ENCODE results near the gene ALK. TPM values are rescaled to one million over a fixed set of nuclear protein-coding genes. Genes with fewer than 3 reads are reported as not detected.

The ALK gene
- total RNA-seq, 3 donors from 2014 or later: not detected

GRCh38 chr2:29660201-29660600 lies 261.2 kb downstream of the ALK start:
- ATAC-seq (no peak), DNase-seq (no peak)
- H3K9me3 Mint-ChIP-seq: no peaks in the 10 kb centered on the region
- no peak overlapping the region for H3K4me3 Mint-ChIP-seq
- H3K4me1 Mint-ChIP-seq (ENCODE audit: low read depth): no peaks in the 10 kb centered on the region
- peaks cover 7% of the 10 kb centered on the region for H3K27me3 Mint-ChIP-seq (ENCODE audit: low read depth)
- H3K36me3 Mint-ChIP-seq (ENCODE audit: insufficient read depth): no peaks in the 10 kb centered on the region

- Mint-ChIP-seq H3K36me3 (ENCODE audit: insufficient read depth) (no peaks in the 10 kb centered on the region), H3K9me3 (no peaks in the 10 kb centered on the region), H3K4me1 (ENCODE audit: low read depth) (no peaks in the 10 kb centered on the region), H3K4me3 (no peak overlapping the region), H3K27me3 (ENCODE audit: low read depth) (peaks cover 7% of the 10 kb centered on the region)
- DNase-seq: no peak
- ATAC-seq: no peak
Measured at GRCh38 chr2:29659178-29659577, 262.2 kb downstream of the ALK start.

GRCh38 chr2:29657674-29658073 lies 263.7 kb downstream of the ALK start:
- H3K27me3 Mint-ChIP-seq (ENCODE audit: low read depth): peaks cover 9% of the 10 kb centered on the region
- no peaks in the 10 kb centered on the region for H3K4me1 Mint-ChIP-seq (ENCODE audit: low read depth)
- no peak for DNase-seq
- H3K4me3 Mint-ChIP-seq: no peak overlapping the region
- no peaks in the 10 kb centered on the region for H3K36me3 Mint-ChIP-seq (ENCODE audit: insufficient read depth)
- no peak for ATAC-seq
- H3K9me3 Mint-ChIP-seq: no peaks in the 10 kb centered on the region

- H3K9me3 Mint-ChIP-seq: no peaks in the 10 kb centered on the region
- no peak for DNase-seq
- H3K4me3 Mint-ChIP-seq: no peak overlapping the region
- ATAC-seq: no peak
- H3K4me1 Mint-ChIP-seq (ENCODE audit: low read depth): no peaks in the 10 kb centered on the region
- peaks cover 11% of the 10 kb centered on the region for H3K27me3 Mint-ChIP-seq (ENCODE audit: low read depth)
- H3K36me3 Mint-ChIP-seq (ENCODE audit: insufficient read depth): no peaks in the 10 kb centered on the region
Measured at GRCh38 chr2:29655391-29656086, 265.8 kb downstream of the ALK start.

- Mint-ChIP-seq H3K27me3 (ENCODE audit: low read depth) (peaks cover 7% of the 10 kb centered on the region), H3K4me1 (ENCODE audit: low read depth) (no peaks in the 10 kb centered on the region), H3K9me3 (peaks cover 14% of the 10 kb centered on the region), H3K4me3 (no peak overlapping the region), H3K36me3 (ENCODE audit: insufficient read depth) (no peaks in the 10 kb centered on the region)
- ATAC-seq (no peak), DNase-seq (no peak)
Measured at GRCh38 chr2:29650631-29651097, 270.7 kb downstream of the ALK start.

GRCh38 chr2:29644949-29645348 lies 276.4 kb downstream of the ALK start:
- H3K4me3 Mint-ChIP-seq: no peak overlapping the region
- H3K27me3 Mint-ChIP-seq (ENCODE audit: low read depth): peaks cover 5% of the 10 kb centered on the region
- H3K36me3 Mint-ChIP-seq (ENCODE audit: insufficient read depth): no peaks in the 10 kb centered on the region
- ATAC-seq (no peak), DNase-seq (no peak)
- H3K9me3 Mint-ChIP-seq: peaks cover 14% of the 10 kb centered on the region
- H3K4me1 Mint-ChIP-seq (ENCODE audit: low read depth): no peaks in the 10 kb centered on the region

GRCh38 chr2:29643196-29643595 lies 278.2 kb downstream of the ALK start:
- ATAC-seq: no peak

GRCh38 chr2:29640360-29640759 lies 281.0 kb downstream of the ALK start:
- Mint-ChIP-seq H3K4me3 (no peak overlapping the region), H3K27me3 (ENCODE audit: low read depth) (peaks cover 8% of the 10 kb centered on the region), H3K9me3 (no peaks in the 10 kb centered on the region), H3K36me3 (ENCODE audit: insufficient read depth) (no peaks in the 10 kb centered on the region), H3K4me1 (ENCODE audit: low read depth) (no peaks in the 10 kb centered on the region)
- DNase-seq: no peak
- ATAC-seq: no peak

More at GRCh38 chr2:29643196-29643595, 278.2 kb downstream of the ALK start:
- Mint-ChIP-seq H3K27me3 (ENCODE audit: low read depth) (peaks cover 5% of the 10 kb centered on the region), H3K9me3 (no peaks in the 10 kb centered on the region), H3K4me1 (ENCODE audit: low read depth) (no peaks in the 10 kb centered on the region), H3K4me3 (no peak overlapping the region), H3K36me3 (ENCODE audit: insufficient read depth) (no peaks in the 10 kb centered on the region)
- DNase-seq: no peak

- ATAC-seq (no peak), DNase-seq (no peak)
- Mint-ChIP-seq H3K4me1 (ENCODE audit: low read depth) (no peaks in the 10 kb centered on the region), H3K27me3 (ENCODE audit: low read depth) (peaks cover 12% of the 10 kb centered on the region), H3K36me3 (ENCODE audit: insufficient read depth) (no peaks in the 10 kb centered on the region), H3K9me3 (no peaks in the 10 kb centered on the region), H3K4me3 (no peak overlapping the region)
Measured at GRCh38 chr2:29638641-29639040, 282.7 kb downstream of the ALK start.

GRCh38 chr2:29634916-29635315 lies 286.5 kb downstream of the ALK start:
- Mint-ChIP-seq H3K9me3 (no peaks in the 10 kb centered on the region), H3K36me3 (ENCODE audit: insufficient read depth) (no peaks in the 10 kb centered on the region), H3K27me3 (ENCODE audit: low read depth) (peaks cover 16% of the 10 kb centered on the region), H3K4me1 (ENCODE audit: low read depth) (no peaks in the 10 kb centered on the region), H3K4me3 (no peak overlapping the region)
- DNase-seq (no peak), ATAC-seq (no peak)

GRCh38 chr2:29632018-29632417 lies 289.4 kb downstream of the ALK start:
- ATAC-seq: no peak
- Mint-ChIP-seq H3K4me1 (ENCODE audit: low read depth) (no peaks in the 10 kb centered on the region), H3K36me3 (ENCODE audit: insufficient read depth) (no peaks in the 10 kb centered on the region), H3K9me3 (no peaks in the 10 kb centered on the region), H3K27me3 (ENCODE audit: low read depth) (peaks cover 17% of the 10 kb centered on the region), H3K4me3 (no peak overlapping the region)
- DNase-seq: no peak

GRCh38 chr2:29629495-29629894 lies 291.9 kb downstream of the ALK start:
- no peak for ATAC-seq
- no peaks in the 10 kb centered on the region for H3K4me1 Mint-ChIP-seq (ENCODE audit: low read depth)
- DNase-seq: no peak
- no peaks in the 10 kb centered on the region for H3K9me3 Mint-ChIP-seq
- H3K4me3 Mint-ChIP-seq: no peak overlapping the region
- peaks cover 10% of the 10 kb centered on the region for H3K27me3 Mint-ChIP-seq (ENCODE audit: low read depth)
- no peaks in the 10 kb centered on the region for H3K36me3 Mint-ChIP-seq (ENCODE audit: insufficient read depth)

- DNase-seq (no peak), ATAC-seq (no peak)
- H3K4me1 Mint-ChIP-seq (ENCODE audit: low read depth): no peaks in the 10 kb centered on the region
- H3K9me3 Mint-ChIP-seq: no peaks in the 10 kb centered on the region
- peaks cover 10% of the 10 kb centered on the region for H3K27me3 Mint-ChIP-seq (ENCODE audit: low read depth)
- no peaks in the 10 kb centered on the region for H3K36me3 Mint-ChIP-seq (ENCODE audit: insufficient read depth)
- no peak overlapping the region for H3K4me3 Mint-ChIP-seq
Measured at GRCh38 chr2:29628862-29629261, 292.5 kb downstream of the ALK start.

GRCh38 chr2:29628108-29628745 lies 293.2 kb downstream of the ALK start:
- DNase-seq: no peak
- H3K4me3 Mint-ChIP-seq: no peak overlapping the region
- no peaks in the 10 kb centered on the region for H3K9me3 Mint-ChIP-seq
- H3K27me3 Mint-ChIP-seq (ENCODE audit: low read depth): peaks cover 10% of the 10 kb centered on the region
- H3K4me1 Mint-ChIP-seq (ENCODE audit: low read depth): no peaks in the 10 kb centered on the region
- ATAC-seq: no peak
- H3K36me3 Mint-ChIP-seq (ENCODE audit: insufficient read depth): no peaks in the 10 kb centered on the region

GRCh38 chr2:29627279-29627711 lies 294.1 kb downstream of the ALK start:
- DNase-seq: no peak
- ATAC-seq: no peak
- no peak overlapping the region for H3K4me3 Mint-ChIP-seq
- H3K36me3 Mint-ChIP-seq (ENCODE audit: insufficient read depth): no peaks in the 10 kb centered on the region
- peaks cover 4% of the 10 kb centered on the region for H3K27me3 Mint-ChIP-seq (ENCODE audit: low read depth)
- H3K4me1 Mint-ChIP-seq (ENCODE audit: low read depth): no peaks in the 10 kb centered on the region
- H3K9me3 Mint-ChIP-seq: no peaks in the 10 kb centered on the region
